Measurements from ENCODE around the gene GNA12.

The GNA12 gene

GRCh38 chr7:2834748-2835441 lies 9.2 kb downstream of the GNA12 start:
- no peak for DNase-seq

- no peak for DNase-seq
These were observed 10.8 kb downstream of the GNA12 start for GRCh38 chr7:2833083-2833910.

GRCh38 chr7:2832461-2832860 lies 11.6 kb downstream of the GNA12 start:
- no peak for DNase-seq

- DNase-seq = no peak
These were observed 13.3 kb downstream of the GNA12 start for GRCh38 chr7:2830609-2831376.

GRCh38 chr7:2829040-2829439 lies 15.1 kb downstream of the GNA12 start:
- DNase-seq = no peak

- no peak for DNase-seq
These were observed 17.3 kb downstream of the GNA12 start for GRCh38 chr7:2826771-2827170.

GRCh38 chr7:2825559-2826227 lies 18.4 kb downstream of the GNA12 start:
- no peak for DNase-seq

GRCh38 chr7:2824678-2825461 lies 19.2 kb downstream of the GNA12 start:
- DNase-seq = no peak

GRCh38 chr7:2824026-2824677 lies 20.0 kb downstream of the GNA12 start:
- DNase-seq = no peak

- no peak for DNase-seq
These were observed 21.0 kb downstream of the GNA12 start for GRCh38 chr7:2823130-2823529.

- no peak for DNase-seq
These were observed 22.1 kb downstream of the GNA12 start for GRCh38 chr7:2821842-2822507.

- no peak for DNase-seq
These were observed 22.8 kb downstream of the GNA12 start for GRCh38 chr7:2821161-2821841.

GRCh38 chr7:2820508-2820934 lies 23.6 kb downstream of the GNA12 start:
- no peak for DNase-seq

GRCh38 chr7:2819954-2820397 lies 24.1 kb downstream of the GNA12 start:
- no peak for DNase-seq

GRCh38 chr7:2819161-2819953 lies 24.8 kb downstream of the GNA12 start:
- DNase-seq = no peak

GRCh38 chr7:2818653-2819052 lies 25.5 kb downstream of the GNA12 start:
- DNase-seq = no peak

GRCh38 chr7:2818121-2818520 lies 26.0 kb downstream of the GNA12 start:
- DNase-seq = no peak

- DNase-seq = no peak
These were observed 26.7 kb downstream of the GNA12 start for GRCh38 chr7:2817456-2817855.

GRCh38 chr7:2815875-2816245 lies 28.2 kb downstream of the GNA12 start:
- DNase-seq = no peak

All from left hindlimb (tissue), 1 donor.